ENCODE data around the gene USP14.

The USP14 gene

DNA sequence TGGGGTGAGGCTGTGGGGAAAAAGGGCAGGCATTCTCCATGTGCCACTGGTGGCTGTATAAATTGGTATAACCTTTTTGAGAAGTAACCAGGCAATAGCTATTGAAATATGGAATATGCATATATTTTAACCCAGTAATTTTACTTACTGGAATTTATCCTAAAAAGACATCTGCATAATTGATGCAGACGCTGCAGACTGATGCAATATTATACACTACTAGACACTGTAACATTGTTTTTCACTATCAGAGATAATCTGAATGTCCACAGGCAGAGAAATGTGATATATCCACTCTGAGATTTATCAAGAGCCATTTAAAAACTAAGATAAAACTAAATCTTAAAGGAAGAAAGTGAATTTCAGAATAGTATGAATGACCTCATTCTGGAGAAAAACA lies 94.8 kb downstream of the USP14 start:
- Histone ChIP-seq H3K9me2 (replicated peaks; ENCODE audit: low read depth, low read length) (no peaks in the 10 kb centered on the region), H3F3A (ENCODE audit: low read depth) (no peaks in the 10 kb centered on the region), H2AFZ (ENCODE audit: low read length) (no peak overlapping the region), H4K20me1 (ENCODE audit: insufficient read depth, low read length, poor library complexity, severe bottlenecking) (no peaks in the 10 kb centered on the region), H3K4me2 (ENCODE audit: low read depth, low read length, poor library complexity, severe bottlenecking) (no peak overlapping the region), H3K36me3 (ENCODE audit: insufficient read depth, low read length) (peaks cover 79% of the 10 kb centered on the region), H3K27me3 (ENCODE audit: insufficient read depth, low read length, poor library complexity, severe bottlenecking) (no peaks in the 10 kb centered on the region), H3K4me1 (ENCODE audit: insufficient read depth, low read length, poor library complexity, severe bottlenecking) (no peaks in the 10 kb centered on the region), H3K9ac (ENCODE audit: low read depth, low read length, poor library complexity, severe bottlenecking) (no peak overlapping the region), H3K79me2 (ENCODE audit: insufficient read depth, low read length) (no peaks in the 10 kb centered on the region), H3K4me3 (ENCODE audit: low read length, poor library complexity, severe bottlenecking) (no peak overlapping the region), H3K9me3 (ENCODE audit: insufficient read depth, low read depth, low read length) (no peaks in the 10 kb centered on the region)
- no peak for TF ChIP-seq EZH2phosphoT487 (IDR thresholded peaks at IDR 0.05; ENCODE audit: borderline replicate concordance)
- TF ChIP-seq, protein P1, sequence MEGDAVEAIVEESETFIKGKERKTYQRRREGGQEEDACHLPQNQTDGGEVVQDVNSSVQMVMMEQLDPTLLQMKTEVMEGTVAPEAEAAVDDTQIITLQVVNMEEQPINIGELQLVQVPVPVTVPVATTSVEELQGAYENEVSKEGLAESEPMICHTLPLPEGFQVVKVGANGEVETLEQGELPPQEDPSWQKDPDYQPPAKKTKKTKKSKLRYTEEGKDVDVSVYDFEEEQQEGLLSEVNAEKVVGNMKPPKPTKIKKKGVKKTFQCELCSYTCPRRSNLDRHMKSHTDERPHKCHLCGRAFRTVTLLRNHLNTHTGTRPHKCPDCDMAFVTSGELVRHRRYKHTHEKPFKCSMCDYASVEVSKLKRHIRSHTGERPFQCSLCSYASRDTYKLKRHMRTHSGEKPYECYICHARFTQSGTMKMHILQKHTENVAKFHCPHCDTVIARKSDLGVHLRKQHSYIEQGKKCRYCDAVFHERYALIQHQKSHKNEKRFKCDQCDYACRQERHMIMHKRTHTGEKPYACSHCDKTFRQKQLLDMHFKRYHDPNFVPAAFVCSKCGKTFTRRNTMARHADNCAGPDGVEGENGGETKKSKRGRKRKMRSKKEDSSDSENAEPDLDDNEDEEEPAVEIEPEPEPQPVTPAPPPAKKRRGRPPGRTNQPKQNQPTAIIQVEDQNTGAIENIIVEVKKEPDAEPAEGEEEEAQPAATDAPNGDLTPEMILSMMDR (conservative IDR thresholded peaks at IDR 0.05; ENCODE audit: low read length) = no peak

DNA sequence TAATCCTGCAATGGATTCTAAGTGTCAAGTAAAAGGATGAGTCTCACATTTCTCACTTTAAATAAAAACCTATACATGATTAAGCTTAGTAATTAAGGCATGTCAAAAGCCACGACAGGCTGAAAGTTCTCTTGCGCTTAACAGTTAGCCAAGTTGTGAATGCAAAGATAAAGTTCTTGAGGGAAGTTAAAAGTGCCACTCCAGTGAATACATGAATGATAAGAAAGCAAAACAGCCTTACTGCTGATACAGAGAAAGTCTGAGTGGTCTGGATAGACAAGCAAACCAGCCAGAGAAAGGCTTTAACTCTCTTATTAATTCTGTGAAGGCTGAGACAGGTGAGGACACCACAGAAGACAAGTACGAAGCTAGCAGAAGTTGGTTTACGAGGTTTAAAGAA lies 96.8 kb downstream of the USP14 start:
- H3K9ac ChIP-seq (ENCODE audit: low read depth, low read length, poor library complexity, severe bottlenecking) = no peak overlapping the region
- no peaks in the 10 kb centered on the region for H3K79me2 ChIP-seq (ENCODE audit: insufficient read depth, low read length)
- no peaks in the 10 kb centered on the region for H3K9me2 ChIP-seq (replicated peaks; ENCODE audit: low read depth, low read length)
- no peaks in the 10 kb centered on the region for H3K9me3 ChIP-seq (ENCODE audit: insufficient read depth, low read depth, low read length)
- H3F3A ChIP-seq (ENCODE audit: low read depth) = no peaks in the 10 kb centered on the region
- TF ChIP-seq, protein P1 (conservative IDR thresholded peaks at IDR 0.05; ENCODE audit: low read length) = no peak
- TF ChIP-seq EZH2phosphoT487 (IDR thresholded peaks at IDR 0.05; ENCODE audit: borderline replicate concordance) = no peak
- H3K27me3 ChIP-seq (ENCODE audit: insufficient read depth, low read length, poor library complexity, severe bottlenecking) = no peaks in the 10 kb centered on the region
- no peak overlapping the region for H3K4me3 ChIP-seq (ENCODE audit: low read length, poor library complexity, severe bottlenecking)
- no peak overlapping the region for H2AFZ ChIP-seq (ENCODE audit: low read length)
- H3K4me2 ChIP-seq (ENCODE audit: low read depth, low read length, poor library complexity, severe bottlenecking) = no peak overlapping the region
- H4K20me1 ChIP-seq (ENCODE audit: insufficient read depth, low read length, poor library complexity, severe bottlenecking) = no peaks in the 10 kb centered on the region
- peaks cover 79% of the 10 kb centered on the region for H3K36me3 ChIP-seq (ENCODE audit: insufficient read depth, low read length)
- H3K4me1 ChIP-seq (ENCODE audit: insufficient read depth, low read length, poor library complexity, severe bottlenecking) = no peaks in the 10 kb centered on the region

DNA sequence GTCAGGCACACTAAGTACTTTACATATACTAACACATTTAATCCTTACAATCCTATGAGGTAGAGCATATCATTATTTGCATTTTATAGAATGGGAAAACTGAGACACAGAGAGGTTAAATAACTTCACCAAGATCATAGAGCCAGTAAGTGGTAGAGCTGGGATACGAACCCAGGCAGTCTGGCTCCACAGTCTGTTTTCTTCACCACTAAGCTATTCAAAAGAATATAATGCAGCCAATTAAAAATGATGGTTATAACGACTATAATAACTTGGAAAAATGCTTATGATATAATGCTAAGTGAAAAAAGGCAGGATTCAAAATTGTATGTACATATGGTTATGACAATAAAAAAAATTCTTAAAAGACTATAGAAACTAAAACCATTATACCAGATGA lies 102.2 kb downstream of the USP14 start:
- no peak overlapping the region for H2AFZ ChIP-seq (ENCODE audit: low read length)
- no peaks in the 10 kb centered on the region for H3F3A ChIP-seq (ENCODE audit: low read depth)
- H3K4me2 ChIP-seq (ENCODE audit: low read depth, low read length, poor library complexity, severe bottlenecking) = peak overlapping the region; percentile 0
- H4K20me1 ChIP-seq (ENCODE audit: insufficient read depth, low read length, poor library complexity, severe bottlenecking) = no peaks in the 10 kb centered on the region
- H3K4me3 ChIP-seq (ENCODE audit: low read length, poor library complexity, severe bottlenecking) = no peak overlapping the region
- H3K36me3 ChIP-seq (ENCODE audit: insufficient read depth, low read length) = peaks cover 43% of the 10 kb centered on the region; the same call in 1 of the 2 replicates
- no peak for TF ChIP-seq EZH2phosphoT487 (IDR thresholded peaks at IDR 0.05; ENCODE audit: borderline replicate concordance)
- TF ChIP-seq, protein P1 (conservative IDR thresholded peaks at IDR 0.05; ENCODE audit: low read length) = no peak
- no peaks in the 10 kb centered on the region for H3K27me3 ChIP-seq (ENCODE audit: insufficient read depth, low read length, poor library complexity, severe bottlenecking)
- no peak overlapping the region for H3K9ac ChIP-seq (ENCODE audit: low read depth, low read length, poor library complexity, severe bottlenecking)
- H3K9me2 ChIP-seq (replicated peaks; ENCODE audit: low read depth, low read length) = no peaks in the 10 kb centered on the region
- H3K79me2 ChIP-seq (ENCODE audit: insufficient read depth, low read length) = peaks cover 7% of the 10 kb centered on the region
- no peaks in the 10 kb centered on the region for H3K9me3 ChIP-seq (ENCODE audit: insufficient read depth, low read depth, low read length)
- H3K4me1 ChIP-seq (ENCODE audit: insufficient read depth, low read length, poor library complexity, severe bottlenecking) = peaks cover 19% of the 10 kb centered on the region
